Tibial nerve (tissue), 3 donors: ENCODE measurements around the gene ZNF680.

Experiments
- POLR2A ChIP-seq, 2 donors: fragments of 450-650 bp; IDR thresholded peaks; one replicate each; pipeline ENCODE4 v1.6.1; 2017; ENCODE audit warnings: antibody characterized with exemption in 2 of 2, mild to moderate bottlenecking in 2 of 2, moderate library complexity in 2 of 2
- TF ChIP-seq, protein P1 (sequence below), 5 experiments: fragments of 200-600 bp in 3 of 5; fragments of 450-650 bp in 2 of 5; sonication (generic) in 3 of 5; IDR thresholded peaks; one replicate each; pipeline ENCODE4 v1.5.1; 2016 to 2019; ENCODE audit warnings: antibody characterized with exemption in 5 of 5, mild to moderate bottlenecking in 3 of 5, moderate library complexity in 2 of 5

DNA sequence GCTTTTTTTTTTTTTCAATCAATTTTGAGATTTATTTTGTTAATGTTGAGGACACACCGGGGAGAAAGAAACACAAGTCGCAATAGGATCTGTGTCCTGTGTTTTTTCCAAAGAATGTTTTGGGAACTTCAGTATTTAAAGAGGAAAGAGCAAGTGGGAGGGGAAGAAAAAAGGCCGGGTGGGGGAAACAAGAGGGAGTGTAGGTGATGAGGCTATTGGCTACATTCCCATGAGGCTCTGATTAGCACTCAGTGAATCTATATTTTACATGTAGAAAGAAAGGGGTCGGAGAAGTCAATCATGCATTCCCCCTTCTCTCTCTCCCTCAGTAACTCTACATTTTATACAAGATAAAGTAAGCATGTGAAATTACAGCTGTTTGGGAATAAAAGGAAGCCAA is 4.1 kb downstream of the ZNF680 start:
- TF ChIP-seq, protein P1, sequence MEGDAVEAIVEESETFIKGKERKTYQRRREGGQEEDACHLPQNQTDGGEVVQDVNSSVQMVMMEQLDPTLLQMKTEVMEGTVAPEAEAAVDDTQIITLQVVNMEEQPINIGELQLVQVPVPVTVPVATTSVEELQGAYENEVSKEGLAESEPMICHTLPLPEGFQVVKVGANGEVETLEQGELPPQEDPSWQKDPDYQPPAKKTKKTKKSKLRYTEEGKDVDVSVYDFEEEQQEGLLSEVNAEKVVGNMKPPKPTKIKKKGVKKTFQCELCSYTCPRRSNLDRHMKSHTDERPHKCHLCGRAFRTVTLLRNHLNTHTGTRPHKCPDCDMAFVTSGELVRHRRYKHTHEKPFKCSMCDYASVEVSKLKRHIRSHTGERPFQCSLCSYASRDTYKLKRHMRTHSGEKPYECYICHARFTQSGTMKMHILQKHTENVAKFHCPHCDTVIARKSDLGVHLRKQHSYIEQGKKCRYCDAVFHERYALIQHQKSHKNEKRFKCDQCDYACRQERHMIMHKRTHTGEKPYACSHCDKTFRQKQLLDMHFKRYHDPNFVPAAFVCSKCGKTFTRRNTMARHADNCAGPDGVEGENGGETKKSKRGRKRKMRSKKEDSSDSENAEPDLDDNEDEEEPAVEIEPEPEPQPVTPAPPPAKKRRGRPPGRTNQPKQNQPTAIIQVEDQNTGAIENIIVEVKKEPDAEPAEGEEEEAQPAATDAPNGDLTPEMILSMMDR (IDR thresholded peaks at IDR 0.05) = no peak
- no peak for TF ChIP-seq POLR2A (IDR thresholded peaks at IDR 0.05)
